UCSD-AML1 (cell line): Measurements from ENCODE around the gene PITPNC1.
"Not testable (repeated sequence)": the region's sequence is repeated elsewhere in the genome, so short reads cannot be mapped to it uniquely, and the experiment has no call there.

ENCODE experiments used
- DNase-seq: peaks from one replicate; lab custom pipeline; 2025; ENCODE audit not compliant: unreplicated experiment; lab: John Stamatoyannopoulos, UW

PITPNC1 gene

DNA sequence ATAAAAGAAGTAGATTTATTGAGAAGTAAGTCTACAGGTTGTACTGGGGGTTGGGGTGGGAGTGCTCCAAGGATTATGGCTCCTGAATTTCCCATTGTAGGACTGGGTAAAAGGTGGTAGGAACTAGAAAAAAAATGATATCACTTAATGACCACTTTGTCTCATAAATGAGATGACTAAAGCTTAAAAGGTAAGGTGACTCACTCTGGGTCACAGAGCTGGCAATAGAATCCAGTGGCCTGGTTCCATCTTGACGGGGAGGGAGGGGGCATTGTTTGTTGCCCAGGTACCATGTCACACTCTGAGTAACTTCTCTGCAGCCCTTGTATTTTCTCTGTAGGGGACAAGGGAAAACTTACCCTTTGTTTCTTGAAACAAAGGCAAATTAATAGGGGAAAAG is 126.1 kb downstream of the PITPNC1 start:
- DNase-seq: no peak

DNA sequence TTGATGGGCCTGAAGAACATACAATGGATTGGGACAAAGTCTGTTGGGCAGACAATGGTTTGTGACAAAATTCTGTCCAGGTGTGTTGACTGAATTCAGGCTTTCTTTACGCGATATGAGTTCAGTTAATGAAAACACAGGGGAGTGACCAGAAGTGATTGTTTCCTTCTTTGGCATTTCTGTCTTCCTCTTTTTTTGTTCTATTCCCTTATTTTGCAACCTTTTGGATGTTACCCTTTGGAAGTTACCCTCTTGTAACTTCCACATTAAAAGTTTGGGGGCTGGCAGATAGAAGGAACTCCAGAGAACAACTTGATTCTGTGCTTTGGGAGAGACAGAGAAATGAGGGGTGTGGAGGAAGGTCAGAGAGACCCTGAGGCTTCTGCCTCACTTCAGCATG is 126.7 kb downstream of the PITPNC1 start:
- DNase-seq: no peak

- no peak for DNase-seq
Measured at GRCh38 chr17:67504182-67504581, 127.1 kb downstream of the PITPNC1 start.

- no peak for DNase-seq
Measured at GRCh38 chr17:67506966-67507365, 129.9 kb downstream of the PITPNC1 start.

DNA sequence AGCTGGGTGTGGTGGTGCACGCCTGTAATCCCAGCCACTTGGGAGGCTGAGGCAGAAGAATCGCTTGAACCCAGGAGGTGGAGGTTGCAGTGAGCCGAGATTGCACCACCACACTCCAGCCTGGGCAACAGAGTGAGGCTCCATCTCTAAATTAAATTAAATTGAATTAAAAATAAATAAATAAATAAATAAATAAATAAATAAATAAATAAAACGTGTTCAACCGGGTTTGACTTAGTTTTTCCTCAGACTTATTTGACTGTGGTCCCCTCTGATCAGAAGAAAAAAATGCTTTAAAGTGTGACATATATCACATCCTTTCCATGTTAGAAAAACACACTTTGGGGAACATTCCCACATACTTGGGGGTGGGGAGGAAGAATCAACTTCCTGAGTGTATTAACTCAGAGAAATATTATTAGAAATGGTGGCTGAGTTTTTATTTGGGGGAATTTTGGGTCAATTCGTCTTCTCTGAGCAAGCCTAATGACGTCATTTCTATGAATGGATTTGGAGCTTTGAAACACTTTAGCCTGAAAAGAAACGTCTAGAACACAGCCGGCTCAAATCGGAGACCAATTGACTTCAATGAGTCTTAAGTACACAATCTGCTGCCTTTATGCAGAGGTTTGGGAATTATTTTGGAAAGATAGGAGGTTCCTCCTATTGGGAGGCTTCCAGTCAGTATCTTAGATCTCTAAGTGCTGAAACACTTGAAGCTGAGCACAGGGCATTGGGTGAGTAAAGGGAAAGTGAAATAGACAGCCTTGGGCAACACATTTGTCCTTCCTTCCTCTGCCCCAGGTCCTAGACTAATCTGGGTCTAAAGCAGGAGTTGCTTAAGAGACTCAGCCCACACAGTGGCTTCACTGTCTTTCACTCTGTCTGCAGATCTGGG is 132.6 kb downstream of the PITPNC1 start:
- DNase-seq: no peak

DNA sequence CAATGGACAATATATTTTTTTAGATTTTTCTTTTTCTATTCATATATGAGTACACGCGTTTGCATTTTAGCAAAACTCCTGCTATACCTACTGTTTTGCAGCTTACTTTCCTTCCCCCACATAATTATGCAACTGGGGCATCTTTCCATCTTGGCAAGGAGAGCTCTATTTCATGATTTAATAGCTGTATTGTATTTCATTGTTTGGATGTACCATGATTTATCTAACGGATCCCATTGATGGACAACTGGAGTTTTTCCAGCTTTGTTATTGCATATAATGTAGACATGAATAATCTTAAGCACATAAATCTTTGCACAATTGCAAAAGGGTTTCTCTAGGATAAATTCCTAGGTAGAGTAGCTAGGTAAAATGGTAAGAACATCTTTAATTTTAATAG is 133.9 kb downstream of the PITPNC1 start:
- DNase-seq: no peak

- no peak for DNase-seq
Measured at GRCh38 chr17:67511804-67512203, 134.7 kb downstream of the PITPNC1 start.

GRCh38 chr17:67514998-67515397 is 137.9 kb downstream of the PITPNC1 start:
- no peak for DNase-seq

- no peak for DNase-seq
Measured at GRCh38 chr17:67515490-67516083, 138.5 kb downstream of the PITPNC1 start.

- not testable (repeated sequence) for DNase-seq
Measured at GRCh38 chr17:67516571-67516970, 139.5 kb downstream of the PITPNC1 start.

- no peak for DNase-seq
Measured at GRCh38 chr17:67517325-67517724, 140.2 kb downstream of the PITPNC1 start.

GRCh38 chr17:67518876-67519275 is 141.8 kb downstream of the PITPNC1 start:
- no peak for DNase-seq

DNA sequence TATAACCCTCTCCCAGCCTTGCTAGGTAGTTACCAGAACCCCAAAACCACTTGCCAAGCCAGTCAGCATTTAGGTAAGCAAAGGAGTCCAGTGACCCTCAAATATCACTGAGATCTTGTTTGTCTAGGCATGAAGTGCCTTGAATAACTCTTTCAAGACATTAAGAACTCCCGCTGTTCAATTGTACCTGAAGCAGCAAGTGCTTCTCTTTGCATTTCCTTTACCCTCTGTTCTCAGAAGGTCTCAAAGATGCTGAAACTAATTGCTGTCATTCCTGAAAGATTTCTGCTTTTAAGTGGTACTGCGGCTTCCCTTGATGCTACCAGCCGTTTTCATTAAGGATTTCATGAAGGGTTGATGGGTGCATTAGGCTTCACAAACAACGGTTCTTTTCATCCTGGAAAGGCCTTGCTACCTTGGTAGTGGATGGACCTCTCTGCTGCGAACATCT is 142.7 kb downstream of the PITPNC1 start:
- no peak for DNase-seq

DNA sequence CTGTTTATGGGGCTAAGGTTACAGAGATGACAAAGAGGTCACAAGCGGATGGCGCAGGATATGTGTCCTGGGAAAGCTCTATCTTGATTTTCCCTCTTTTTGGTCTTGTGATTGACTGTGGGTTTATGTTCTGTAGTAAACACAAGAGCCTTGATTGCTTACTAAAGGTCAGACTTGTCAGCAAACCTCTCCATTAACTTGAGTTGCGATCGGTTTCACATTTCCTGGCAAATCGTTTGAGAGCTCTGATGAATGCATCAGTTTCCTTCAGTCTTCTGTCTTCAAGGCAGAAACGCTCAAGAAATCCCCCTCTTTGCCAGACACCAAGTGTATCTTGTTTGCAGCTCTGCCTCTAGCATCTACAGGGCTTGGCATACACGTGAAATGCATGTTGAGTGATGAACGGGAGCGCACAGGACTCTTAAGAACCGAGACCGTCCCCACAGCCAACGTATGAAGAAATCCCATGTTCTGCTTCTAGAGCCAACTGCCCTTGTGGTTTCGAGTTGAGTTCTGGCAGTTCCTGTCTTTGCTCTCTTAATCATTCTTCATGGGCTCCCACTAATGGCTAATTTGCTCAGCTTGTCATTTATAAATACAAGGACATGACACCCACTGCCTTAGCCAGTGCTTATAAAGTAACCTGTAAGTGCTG is 143.3 kb downstream of the PITPNC1 start:
- DNase-seq: no peak

DNA sequence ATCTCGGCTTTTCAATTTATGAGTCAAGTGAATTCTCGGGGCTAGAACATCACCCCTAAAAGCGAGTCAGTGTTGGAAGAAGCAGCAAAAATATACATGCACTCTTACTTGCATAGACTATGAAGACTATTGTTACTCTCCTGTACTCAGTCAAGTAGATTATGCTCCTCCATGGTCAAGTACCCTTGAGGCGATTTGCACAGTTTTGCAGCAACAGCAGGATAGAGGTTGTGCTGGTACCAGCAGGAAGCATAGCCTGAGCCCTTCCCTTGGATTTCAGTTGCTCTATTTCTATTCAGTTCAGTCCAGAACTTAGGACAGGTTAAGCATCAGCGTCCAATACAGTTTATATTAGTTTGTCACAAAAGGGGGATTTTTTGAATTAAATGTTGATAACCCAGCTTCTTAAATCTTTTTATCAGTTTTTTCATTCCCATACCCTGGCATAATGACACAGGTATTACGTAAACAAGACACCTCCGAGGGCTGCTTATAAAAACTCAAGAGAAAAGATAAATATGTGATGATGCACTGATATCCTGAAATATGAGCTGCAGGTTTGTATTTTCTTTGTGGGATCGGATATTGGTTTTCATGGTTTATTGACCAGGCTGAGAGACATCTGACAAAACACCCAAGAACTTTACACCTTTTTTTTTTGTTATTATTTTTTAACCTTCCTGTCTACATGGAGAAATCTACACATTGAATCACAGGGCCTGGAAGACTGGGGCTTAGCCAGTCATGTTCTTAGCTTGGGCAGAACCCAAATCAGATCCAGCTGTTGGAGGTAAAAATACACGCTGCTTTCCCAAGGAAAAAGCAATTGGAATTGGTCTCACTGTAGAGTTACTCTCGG is 144.1 kb downstream of the PITPNC1 start:
- DNase-seq: no peak

DNA sequence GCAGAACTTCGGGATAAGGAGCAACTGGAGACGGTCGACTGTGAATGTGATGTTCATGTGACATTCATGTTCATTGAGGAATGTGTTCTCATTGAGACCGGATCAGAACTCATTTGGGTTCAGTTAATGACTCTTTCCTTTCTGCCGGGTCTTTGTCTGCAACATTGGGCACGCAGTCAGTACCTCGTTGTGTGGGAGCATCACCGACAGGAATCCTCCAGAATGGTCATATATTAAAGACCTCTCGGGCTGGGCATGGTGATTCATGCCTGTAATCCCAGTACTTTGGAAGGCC is 144.6 kb downstream of the PITPNC1 start:
- no peak for DNase-seq

DNA sequence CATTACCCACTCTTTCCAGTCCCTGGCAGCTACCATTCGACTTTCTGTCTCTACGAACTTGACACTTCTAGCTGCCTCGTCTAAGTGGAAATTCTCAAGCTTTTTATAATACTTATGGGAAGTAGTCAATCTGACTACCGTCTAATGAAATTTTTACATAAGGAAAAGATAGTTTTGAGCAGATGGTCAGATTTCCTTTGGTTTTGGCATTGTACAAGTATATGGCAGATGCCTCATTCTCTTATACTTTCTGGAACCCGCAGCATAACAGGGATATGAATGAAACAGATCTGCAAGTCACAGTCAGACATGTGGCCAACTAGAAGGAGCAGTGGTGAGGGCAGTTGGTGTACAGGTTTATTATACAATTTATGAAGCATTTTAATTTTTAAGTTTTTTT is 146.0 kb downstream of the PITPNC1 start:
- no peak for DNase-seq

DNA sequence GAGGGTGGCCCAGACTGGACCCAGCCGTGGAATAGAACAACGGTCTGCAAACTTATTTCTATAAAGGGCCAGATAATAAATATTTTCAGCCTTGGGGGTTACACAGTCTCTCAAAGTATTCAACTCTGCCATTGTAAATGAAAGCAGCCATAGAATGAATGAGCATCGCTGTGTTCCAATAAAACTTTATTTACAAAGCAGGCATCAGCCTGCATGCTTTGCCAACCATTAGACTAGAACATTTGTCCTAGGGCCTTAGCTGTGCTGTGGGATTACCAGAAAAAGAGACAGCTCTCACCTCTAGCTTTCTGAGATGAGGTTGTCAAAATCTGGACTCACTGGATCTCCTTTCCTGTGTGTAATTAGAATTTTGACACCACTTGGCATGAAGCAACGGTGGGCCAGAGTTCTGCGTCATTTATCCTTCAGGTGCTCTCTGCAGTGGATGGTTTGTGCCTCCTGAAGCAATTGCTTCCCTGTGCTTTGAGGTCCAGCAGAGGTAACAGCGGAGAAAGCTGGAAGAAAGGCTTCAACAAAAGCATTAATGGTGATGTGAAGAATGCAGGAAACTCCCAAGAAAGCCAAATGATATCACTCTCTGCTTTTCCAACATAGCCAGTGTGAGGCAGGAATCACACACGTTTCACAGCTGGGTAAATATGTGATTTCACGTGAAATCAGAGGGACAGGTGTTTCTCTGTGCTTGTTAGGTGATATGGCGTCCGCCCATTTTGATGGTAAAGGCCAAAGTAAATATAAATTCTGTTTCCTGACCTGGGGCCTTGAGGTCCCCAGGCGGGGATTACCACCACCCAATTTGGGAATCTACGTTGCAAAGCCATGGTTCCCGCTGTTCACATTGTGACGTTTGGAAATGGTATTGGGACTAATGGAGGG is 148.4 kb downstream of the PITPNC1 start:
- no peak for DNase-seq

DNA sequence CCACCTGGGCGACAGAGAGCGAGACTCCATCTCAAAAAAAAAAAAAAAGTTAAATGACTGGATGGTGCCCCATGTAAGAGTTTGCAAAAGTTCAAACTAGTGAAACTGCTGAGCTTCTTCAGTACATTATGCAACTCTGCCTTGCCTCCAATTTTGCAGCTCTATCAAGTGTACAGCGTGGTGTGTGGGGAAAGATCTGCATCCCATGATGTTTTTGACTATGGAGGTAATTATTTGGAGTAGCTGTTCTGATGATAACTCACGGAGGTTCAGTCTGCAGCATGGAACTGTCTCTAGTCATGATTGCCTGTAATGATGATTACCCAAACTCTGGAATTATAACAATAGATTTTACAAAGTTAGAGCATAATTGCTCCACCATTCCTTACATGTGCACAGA is 149.6 kb downstream of the PITPNC1 start:
- no peak for DNase-seq

DNA sequence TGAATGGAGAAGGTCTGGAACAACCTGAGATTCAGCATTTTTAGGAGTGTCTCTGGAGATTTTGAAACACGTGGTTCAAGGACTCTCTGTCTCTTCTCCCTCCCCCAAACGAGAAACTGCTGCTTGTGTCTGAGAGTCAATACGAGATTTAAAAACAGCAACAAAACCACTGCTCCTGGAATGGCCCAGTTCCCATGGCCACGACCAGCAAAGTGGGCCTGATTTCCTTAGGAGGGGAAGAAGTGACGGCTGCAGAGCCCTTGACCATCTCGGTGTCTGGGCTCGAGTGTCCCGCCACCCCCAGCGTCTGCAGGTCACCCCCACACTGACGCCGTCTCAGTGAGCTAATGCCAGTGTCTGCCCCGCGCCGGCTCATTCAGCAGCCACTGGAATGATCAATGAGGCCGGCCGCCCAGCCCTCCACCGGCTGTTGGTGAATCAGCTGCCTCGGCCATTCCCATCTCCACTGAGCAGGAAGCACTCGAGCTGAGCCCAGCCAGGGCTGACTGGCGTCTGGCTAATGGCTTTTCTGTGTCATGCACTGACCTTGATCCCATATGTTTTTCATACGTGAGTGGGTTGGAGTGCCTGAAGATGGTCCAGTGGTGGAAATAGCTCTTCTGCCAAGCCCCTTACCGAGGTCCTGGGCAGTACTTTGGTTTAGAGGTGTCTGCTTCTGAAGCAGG is 151.8 kb downstream of the PITPNC1 start:
- no peak for DNase-seq
